HepG2 (cell line): Measurements from ENCODE around the gene TMEM63B. TPM values are rescaled to one million over a fixed set of nuclear protein-coding genes. Genes with fewer than 3 reads are reported as not detected.

ENCODE experiments used
- ATAC-seq: fragments of 200-7000 bp; cut with Tn5 transposase; 3 replicates; pipeline ENCODE4 v1.9.1; 2020; ENCODE audit warnings: mild to moderate bottlenecking, moderate library complexity
- BruUV-seq: library from RNA; stranded (reverse); fragments of 400-500 nt; replicated peaks from 2 replicates; lab custom pipeline; 2021; lab: Mats Ljungman, UMichigan
- CTCF ChIA-PET: fragments of 300-600 bp; formaldehyde crosslinking; extraction: SDS; loops from one replicate; lab custom pipeline; 2021; ENCODE audit warnings: low total read pairs, inconsistent platforms, low intra/inter-chr PET ratio; lab: Yijun Ruan, JAX
- POLR2A ChIA-PET: fragments of 350-600 bp; sonication (Branson Sonifier 250); formaldehyde crosslinking; loops from one replicate; lab custom pipeline; 2020; ENCODE audit warnings: antibody characterized with exemption, inconsistent platforms; lab: Yijun Ruan, JAX
- DNase-seq: peaks from one replicate; pipeline ENCODE4 v3.0.0-alpha.2; 2015; ENCODE audit warnings: low spot score
- FAIRE-seq: peaks from 3 replicates; lab custom pipeline; 2011; peaks lifted over from hg19 to GRCh38; lab: Jason Lieb, UNC
- H2AFZ ChIP-seq: one replicate; pipeline ENCODE4 v1.6.1; 2011; ENCODE audit warnings: low read length, inconsistent platforms
- H3K27ac ChIP-seq: fragments of 300-600 bp; 3 replicates; pipeline ENCODE4 v1.8.0; 2011; ENCODE audit warnings: mixed run types, mild to moderate bottlenecking, mixed read lengths, low read length, inconsistent platforms; ENCODE audit not compliant: insufficient read depth; ENCODE audit errors: extremely low read length
- H3K27me3 ChIP-seq, 2 experiments: fragments of 200-600 bp in 1 of 2; 2 replicates in 1 of 2; 3 replicates in 1 of 2; pipeline versions ENCODE4 v1.6.0 to v1.8.0; 2011; ENCODE audit warnings: low read length in 2 of 2, mild to moderate bottlenecking in 2 of 2, moderate library complexity in 2 of 2, inconsistent platforms in 1 of 2; ENCODE audit not compliant: insufficient read depth in 2 of 2, control insufficient read depth in 1 of 2
- H3K36me3 ChIP-seq, 2 experiments: fragments of 200-600 bp in 1 of 2; replicated peaks in 1 of 2; 2 replicates in 1 of 2; 3 replicates in 1 of 2; pipeline versions ENCODE4 v1.5.1 to v1.8.0; 2011; ENCODE audit warnings: low read length in 2 of 2, inconsistent platforms in 1 of 2; ENCODE audit not compliant: insufficient read depth in 2 of 2, control insufficient read depth in 1 of 2
- H3K4me1 ChIP-seq: 2 replicates; pipeline ENCODE4 v1.5.1; 2012; ENCODE audit warnings: low read length, inconsistent platforms; ENCODE audit not compliant: insufficient read depth
- H3K4me2 ChIP-seq: 2 replicates; pipeline ENCODE4 v1.6.0; 2011; ENCODE audit warnings: low read depth, low read length, inconsistent platforms
- H3K4me3 ChIP-seq, 3 experiments: fragments of 200-600 bp in 1 of 3; sonication (generic), shearing (Covaris generic) in 1 of 3; replicated peaks in 1 of 3; 2 replicates each; pipeline ENCODE4 v1.5.1; 2011 to 2016; ENCODE audit warnings: low read length in 3 of 3, inconsistent platforms in 2 of 3, low read depth in 2 of 3, mild to moderate bottlenecking in 2 of 3, control low read depth in 1 of 3, mixed read lengths in 1 of 3; ENCODE audit not compliant: insufficient read depth in 1 of 3
- H3K79me2 ChIP-seq: one replicate; pipeline ENCODE4 v1.6.1; 2011; ENCODE audit warnings: low read length, inconsistent platforms; ENCODE audit not compliant: insufficient read depth
- H3K9ac ChIP-seq: 2 replicates; pipeline ENCODE4 v1.6.0; 2011; ENCODE audit warnings: mild to moderate bottlenecking, low read depth, low read length, inconsistent platforms; ENCODE audit not compliant: insufficient read depth
- H3K9me3 ChIP-seq: 2 replicates; pipeline ENCODE4 v1.5.1; 2012; ENCODE audit warnings: mild to moderate bottlenecking, low read length
- H4K20me1 ChIP-seq: 2 replicates; pipeline ENCODE4 v1.6.0; 2011; ENCODE audit warnings: inconsistent platforms, mild to moderate bottlenecking, low read length, moderate library complexity; ENCODE audit not compliant: insufficient read depth
- ATAD3A ChIP-seq: sonication (generic); formaldehyde crosslinking; IDR thresholded peaks from 2 replicates; pipeline ENCODE4 v1.4.0; 2020; ENCODE audit warnings: missing genetic modification reagents
- CBX2 ChIP-seq, 2 experiments: fragments of 200-600 bp in 1 of 2; sonication (generic); formaldehyde crosslinking in 1 of 2; IDR thresholded peaks; 2 replicates each; pipeline versions ENCODE4 v1.7.0 to v1.8.1; 2018 to 2022; ENCODE audit warnings: low read depth in 2 of 2, low read length in 1 of 2, mild to moderate bottlenecking in 1 of 2, missing genetic modification reagents in 1 of 2
- CCDC6 ChIP-seq: sonication (generic); formaldehyde crosslinking; IDR thresholded peaks from 2 replicates; pipeline ENCODE4 v1.8.1; 2022; ENCODE audit warnings: mild to moderate bottlenecking, missing genetic modification reagents, moderate library complexity
- CENPX ChIP-seq: sonication (generic); formaldehyde crosslinking; IDR thresholded peaks from 2 replicates; pipeline ENCODE4 v1.9.0; 2021; ENCODE audit warnings: mild to moderate bottlenecking, missing genetic modification reagents, moderate library complexity
- CHD4 ChIP-seq: fragments of 200-600 bp; sonication (generic); IDR thresholded peaks from 2 replicates; pipeline ENCODE4 v1.7.0; 2017; ENCODE audit warnings: mild to moderate bottlenecking, low read length, borderline replicate concordance
- ELF3 ChIP-seq: IDR thresholded peaks from 2 replicates; pipeline ENCODE4 v1.6.1; 2016; ENCODE audit warnings: missing genetic modification reagents, missing compliant biosample characterization
- GABPB1 ChIP-seq: IDR thresholded peaks from 2 replicates; pipeline ENCODE4 v1.6.1; 2016; ENCODE audit warnings: mild to moderate bottlenecking, missing genetic modification reagents, moderate library complexity, missing compliant biosample characterization
- KAT8 ChIP-seq: IDR thresholded peaks from 2 replicates; pipeline ENCODE4 v1.6.1; 2016; ENCODE audit warnings: missing genetic modification reagents, missing compliant biosample characterization
- PAWR ChIP-seq: sonication (generic); formaldehyde crosslinking; IDR thresholded peaks from 2 replicates; pipeline ENCODE4 v1.4.0; 2020; ENCODE audit warnings: missing genetic modification reagents, mild to moderate bottlenecking, borderline replicate concordance
- RARA ChIP-seq: IDR thresholded peaks from 2 replicates; pipeline ENCODE4 v1.6.1; 2016; ENCODE audit warnings: missing genetic modification reagents, missing compliant biosample characterization
- RXRB ChIP-seq: IDR thresholded peaks from 2 replicates; pipeline ENCODE4 v1.6.1; 2016; ENCODE audit warnings: borderline replicate concordance, missing genetic modification reagents, missing compliant biosample characterization
- SAP130 ChIP-seq: IDR thresholded peaks from 2 replicates; pipeline ENCODE4 v1.6.1; 2016; ENCODE audit warnings: low read depth
- SETDB1 ChIP-seq: sonication (generic); formaldehyde crosslinking; IDR thresholded peaks from 2 replicates; pipeline ENCODE4 v1.5.1; 2020; ENCODE audit warnings: missing genetic modification reagents, mild to moderate bottlenecking, borderline replicate concordance
- SIX1 ChIP-seq: sonication (generic); formaldehyde crosslinking; IDR thresholded peaks from 2 replicates; pipeline ENCODE4 v1.4.0; 2020; ENCODE audit warnings: missing genetic modification reagents, borderline replicate concordance
- SP2 ChIP-seq: sonication (generic); formaldehyde crosslinking; IDR thresholded peaks from 2 replicates; pipeline ENCODE4 v1.5.1; 2020; ENCODE audit warnings: mild to moderate bottlenecking, missing genetic modification reagents
- ZFP41 ChIP-seq: sonication (generic); formaldehyde crosslinking; IDR thresholded peaks from 2 replicates; pipeline ENCODE4 v1.4.0; 2020; ENCODE audit warnings: mild to moderate bottlenecking, missing genetic modification reagents, borderline replicate concordance
- ZNF431 ChIP-seq: sonication (generic); formaldehyde crosslinking; IDR thresholded peaks from 2 replicates; pipeline ENCODE4 v1.9.0; 2022; ENCODE audit warnings: missing genetic modification reagents, low read depth, mild to moderate bottlenecking, borderline replicate concordance
- ZNF567 ChIP-seq: sonication (generic); formaldehyde crosslinking; IDR thresholded peaks from 2 replicates; pipeline ENCODE4 v1.8.1; 2023; ENCODE audit warnings: mild to moderate bottlenecking, missing genetic modification reagents, borderline replicate concordance
- ZNF878 ChIP-seq: sonication (generic); formaldehyde crosslinking; IDR thresholded peaks from 2 replicates; pipeline ENCODE4 v1.8.1; 2023; ENCODE audit warnings: mild to moderate bottlenecking, missing genetic modification reagents, moderate library complexity
- ZNF883 ChIP-seq: sonication (generic); formaldehyde crosslinking; IDR thresholded peaks from 2 replicates; pipeline ENCODE4 v1.5.1; 2020; ENCODE audit warnings: mild to moderate bottlenecking, missing genetic modification reagents; ENCODE audit errors: not compliant biosample characterization
- whole genome bisulfite sequencing: methylation state at CpG from one replicate; pipeline ENCODE4 v1.1.6; 2017; ENCODE audit warnings: low lambda C conversion rate; 5-methylcytosine and 5-hydroxymethylcytosine counted together
- in situ Hi-C: cut with HindIII; loops from 2 replicates; pipeline ENCODE4 v1.10.0; 2017; ENCODE audit warnings: low pct_unique_long_range_greater_than_20kb; ENCODE audit not compliant: extremely low pct_ligation_motif_present
- intact Hi-C: fragments of 100-400 bp; cut with micrococcal nuclease; formaldehyde crosslinking; loops from one replicate; pipeline ENCODE4 v1.10.0; 2022; ENCODE audit not compliant: unreplicated experiment
- polyA plus RNA-seq, 8 experiments: library from polyadenylated mRNA; depleted of rRNA in 3 of 8; stranded (reverse) in 7 of 8; unstranded in 1 of 8; fragments of >200 nt; fragmentation: Illumina TruSeq in 4 of 8; extraction: Trizol in 4 of 8; gene quantifications; 2 replicates each; pipeline versions ENCODE4 v1.2.1 to v1.2.3, GENCODE V29; 2011 to 2016; ENCODE audit warnings: low read depth in 4 of 8, missing spikeins in 1 of 8, mixed read lengths in 1 of 8; ENCODE audit not compliant: insufficient read depth in 1 of 8
- total RNA-seq, 5 experiments: library from RNA; depleted of rRNA; stranded (reverse); fragments of >200 nt; fragmentation: Illumina TruSeq; extraction: Trizol; gene quantifications; 2 replicates each; pipeline ENCODE4 v1.2.3, GENCODE V29; 2016; ENCODE audit warnings: low read depth in 1 of 5
- TF ChIP-seq, protein P1 (sequence below): sonication (generic); formaldehyde crosslinking; IDR thresholded peaks from 2 replicates; pipeline ENCODE4 v1.4.0; 2020; ENCODE audit warnings: missing genetic modification reagents
- TF ChIP-seq, protein P2 (sequence below): sonication (generic); formaldehyde crosslinking; IDR thresholded peaks from 2 replicates; pipeline ENCODE4 v1.4.0; 2020; ENCODE audit warnings: missing genetic modification reagents, borderline replicate concordance

The TMEM63B gene
- total and polyA plus RNA-seq, 2 of the 13 experiments (the other 11 are each of a cell fraction or from before 2014, with no cell fraction given): 27.4 to 75.8 TPM

GRCh38 chr6:44186635-44187025 lies 59.3 kb downstream of the TMEM63B start:
- ChIA-PET CTCF (no interaction called here), POLR2A (interaction anchor here (0.9 to 2.3 kb wide), 3 partner anchors 18 to 60 kb away, joined by 3 to 10 read pairs (median 6); partner anchors contain the start of gene HSP90AB1)
- Histone ChIP-seq H3K9me3 (no peaks in the 10 kb centered on the region), H3K4me2 (peak overlapping the region; percentile 41), H4K20me1 (no peaks in the 10 kb centered on the region), H3K9ac (no peak overlapping the region), H3K36me3 (no peaks in the 10 kb centered on the region), H3K27me3 (peaks cover 0 to 4% of the 10 kb centered on the region in 2 experiments; a peak in 3 of 5 replicates), H3K4me1 (peaks cover 60% of the 10 kb centered on the region), H3K79me2 (no peaks in the 10 kb centered on the region), H3K27ac (no peak overlapping the region), H2AFZ (no peak overlapping the region), H3K4me3 (no peak overlapping the region)
- in situ Hi-C loops: no loop called here
- BruUV-seq: no TSS peak
- WGBS: 41% methylated on average over 7 of the region's 7 CpGs
- intact Hi-C loops: no loop called here
- FAIRE-seq (no peak), ATAC-seq (peak; percentile 6; the same call in 1 of the 3 replicates), DNase-seq (no peak)
- TF ChIP-seq, protein P1, sequence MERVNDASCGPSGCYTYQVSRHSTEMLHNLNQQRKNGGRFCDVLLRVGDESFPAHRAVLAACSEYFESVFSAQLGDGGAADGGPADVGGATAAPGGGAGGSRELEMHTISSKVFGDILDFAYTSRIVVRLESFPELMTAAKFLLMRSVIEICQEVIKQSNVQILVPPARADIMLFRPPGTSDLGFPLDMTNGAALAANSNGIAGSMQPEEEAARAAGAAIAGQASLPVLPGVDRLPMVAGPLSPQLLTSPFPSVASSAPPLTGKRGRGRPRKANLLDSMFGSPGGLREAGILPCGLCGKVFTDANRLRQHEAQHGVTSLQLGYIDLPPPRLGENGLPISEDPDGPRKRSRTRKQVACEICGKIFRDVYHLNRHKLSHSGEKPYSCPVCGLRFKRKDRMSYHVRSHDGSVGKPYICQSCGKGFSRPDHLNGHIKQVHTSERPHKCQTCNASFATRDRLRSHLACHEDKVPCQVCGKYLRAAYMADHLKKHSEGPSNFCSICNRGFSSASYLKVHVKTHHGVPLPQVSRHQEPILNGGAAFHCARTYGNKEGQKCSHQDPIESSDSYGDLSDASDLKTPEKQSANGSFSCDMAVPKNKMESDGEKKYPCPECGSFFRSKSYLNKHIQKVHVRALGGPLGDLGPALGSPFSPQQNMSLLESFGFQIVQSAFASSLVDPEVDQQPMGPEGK (CRISPR knock-in tag): no peak
- TF ChIP-seq KAT8 (CRISPR knock-in tag) (peak; percentile 11; the same call in 1 of the 2 replicates), ZNF431 (no peak), CHD4 (no peak), SIX1 (no peak), ATAD3A (CRISPR knock-in tag) (no peak), SETDB1 (CRISPR knock-in tag) (no peak), GABPB1 (CRISPR knock-in tag) (peak; percentile 3; the same call in 1 of the 2 replicates), ZNF878 (CRISPR knock-in tag) (no peak), RXRB (CRISPR knock-in tag) (0 out of 2 replicates have a peak, but pooled peaks have one; percentile 14), CCDC6 (no peak), RARA (CRISPR knock-in tag) (0 out of 2 replicates have a peak, but pooled peaks have one; percentile 1), ZNF883 (CRISPR knock-in tag) (no peak), CENPX (no peak), SAP130 (CRISPR knock-in tag) (0 out of 2 replicates have a peak, but pooled peaks have one; percentile 4), SP2 (CRISPR knock-in tag) (no peak), ZNF567 (CRISPR knock-in tag) (no peak), ELF3 (CRISPR knock-in tag) (0 out of 2 replicates have a peak, but pooled peaks have one; percentile 14), PAWR (CRISPR knock-in tag) (no peak), ZFP41 (CRISPR knock-in tag) (no peak), CBX2 (IDR thresholded peaks at IDR 0.05; ENCODE audit: low read depth, low read length) (no peak), CBX2 (CRISPR knock-in tag; IDR thresholded peaks at IDR 0.05; ENCODE audit: low read depth) (no peak)
- TF ChIP-seq, protein P2, sequence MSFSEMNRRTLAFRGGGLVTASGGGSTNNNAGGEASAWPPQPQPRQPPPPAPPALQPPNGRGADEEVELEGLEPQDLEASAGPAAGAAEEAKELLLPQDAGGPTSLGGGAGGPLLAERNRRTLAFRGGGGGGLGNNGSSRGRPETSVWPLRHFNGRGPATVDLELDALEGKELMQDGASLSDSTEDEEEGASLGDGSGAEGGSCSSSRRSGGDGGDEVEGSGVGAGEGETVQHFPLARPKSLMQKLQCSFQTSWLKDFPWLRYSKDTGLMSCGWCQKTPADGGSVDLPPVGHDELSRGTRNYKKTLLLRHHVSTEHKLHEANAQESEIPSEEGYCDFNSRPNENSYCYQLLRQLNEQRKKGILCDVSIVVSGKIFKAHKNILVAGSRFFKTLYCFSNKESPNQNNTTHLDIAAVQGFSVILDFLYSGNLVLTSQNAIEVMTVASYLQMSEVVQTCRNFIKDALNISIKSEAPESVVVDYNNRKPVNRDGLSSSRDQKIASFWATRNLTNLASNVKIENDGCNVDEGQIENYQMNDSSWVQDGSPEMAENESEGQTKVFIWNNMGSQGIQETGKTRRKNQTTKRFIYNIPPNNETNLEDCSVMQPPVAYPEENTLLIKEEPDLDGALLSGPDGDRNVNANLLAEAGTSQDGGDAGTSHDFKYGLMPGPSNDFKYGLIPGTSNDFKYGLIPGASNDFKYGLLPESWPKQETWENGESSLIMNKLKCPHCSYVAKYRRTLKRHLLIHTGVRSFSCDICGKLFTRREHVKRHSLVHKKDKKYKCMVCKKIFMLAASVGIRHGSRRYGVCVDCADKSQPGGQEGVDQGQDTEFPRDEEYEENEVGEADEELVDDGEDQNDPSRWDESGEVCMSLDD: no peak
